ENCODE measurements around the gene XRCC1.
"Not testable (repeated sequence)": the region's sequence is repeated elsewhere in the genome, so short reads cannot be mapped to it uniquely, and the experiment has no call there.

Gene XRCC1

GRCh38 chr19:43575156-43575950, at the start of gene XRCC1, which contains the start of gene PINLYP:
TSS of gene XRCC1 (minus strand) at chr19:43575527. CDS start at chr19:43575458, 69 bp downstream.
TSS of gene PINLYP (plus strand) at chr19:43575801. CDS start at chr19:43577192, 1,391 bp downstream.
- peak; percentile 97 for DNase-seq

GRCh38 chr19:43624933-43625332, 49.6 kb upstream of the XRCC1 start:
- DNase-seq, result no peak

DNA sequence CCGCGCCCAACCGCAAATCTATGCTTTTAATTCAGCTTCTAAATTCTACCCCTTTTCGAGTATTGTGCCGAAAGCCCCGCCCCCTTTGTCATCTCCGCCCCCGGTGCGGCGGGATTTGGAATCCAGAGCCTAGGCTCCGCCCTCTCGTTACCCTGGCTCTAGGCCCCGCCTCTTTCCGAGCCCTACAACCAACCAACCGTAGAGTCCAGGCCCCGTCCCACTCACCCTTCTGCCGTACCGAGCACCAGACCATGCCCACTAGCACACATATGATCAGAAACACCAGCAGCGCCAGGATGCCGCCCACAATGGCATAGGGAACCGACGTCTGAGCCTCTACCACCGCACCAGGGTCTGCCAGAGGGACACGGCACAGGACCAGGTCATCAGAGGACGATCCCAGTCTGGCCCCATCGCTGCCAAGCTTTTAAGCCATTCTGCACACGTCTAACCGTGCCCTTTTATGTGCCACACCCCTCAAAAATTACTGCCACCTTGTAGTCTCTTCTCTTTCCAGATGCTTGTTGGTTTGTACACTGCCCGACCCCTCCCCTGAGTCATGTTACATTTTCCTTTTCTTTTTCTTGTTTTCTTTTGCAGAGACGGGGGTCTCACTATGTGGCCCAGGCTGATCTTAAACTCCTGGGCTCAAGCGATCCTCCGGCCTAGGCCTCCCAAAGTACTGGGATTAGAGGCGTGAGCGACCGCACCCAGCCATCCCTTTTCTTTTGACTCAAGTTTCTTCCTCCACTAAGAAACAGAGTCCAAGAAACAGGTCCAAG, 48.8 kb upstream of the XRCC1 start:
- no peak for DNase-seq

GRCh38 chr19:43622956-43623355, 47.6 kb upstream of the XRCC1 start:
- no peak for DNase-seq

- DNase-seq, result no peak
Observed at GRCh38 chr19:43622070-43622469, 46.7 kb upstream of the XRCC1 start.

DNA sequence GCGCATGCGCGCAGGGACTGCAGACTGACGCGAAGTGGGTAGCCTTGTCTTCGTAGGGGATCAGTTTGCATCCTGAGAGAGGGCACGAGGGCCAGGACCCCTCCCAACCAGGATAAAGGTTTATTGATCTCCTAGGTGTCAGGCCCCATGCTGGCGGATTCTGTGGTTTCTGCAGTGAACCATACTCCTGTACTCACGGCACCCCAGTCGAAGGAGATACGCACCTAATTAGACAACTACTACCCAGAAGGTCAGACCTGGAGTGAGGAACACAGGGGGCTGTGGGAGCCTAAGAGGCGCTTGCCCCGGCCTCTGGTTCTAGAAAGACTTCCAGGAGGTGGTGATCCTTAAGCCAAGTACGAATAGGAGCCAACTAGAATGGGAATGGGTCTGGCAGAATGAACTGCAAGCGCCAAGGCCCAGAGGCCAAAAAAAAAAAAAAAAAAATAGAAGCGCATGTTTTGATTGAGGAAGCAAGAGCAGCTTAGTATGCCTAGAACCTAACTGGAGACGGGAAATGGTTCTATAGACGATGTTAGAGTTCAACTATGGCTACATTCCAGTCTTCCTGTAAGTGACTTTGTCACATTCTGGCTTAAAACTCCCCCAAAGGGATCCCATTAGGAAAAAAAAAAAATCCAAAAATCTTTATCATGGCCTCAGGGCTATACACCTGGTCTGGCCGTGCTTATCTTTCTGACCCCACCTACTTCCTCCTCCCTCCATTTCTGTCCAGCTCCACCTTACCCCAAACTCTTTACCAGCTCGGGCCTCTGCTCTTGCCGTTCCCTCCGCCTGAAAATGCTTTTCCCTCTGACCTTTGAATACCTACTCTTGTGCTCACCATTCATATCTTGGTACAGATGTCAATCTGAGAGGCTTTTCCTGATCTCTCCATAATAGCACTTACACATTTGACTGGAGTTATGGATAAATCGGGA, 45.0 kb upstream of the XRCC1 start:
- DNase-seq, result no peak

- DNase-seq, result peak; percentile 75
Observed at GRCh38 chr19:43619262-43620060, 44.1 kb upstream of the XRCC1 start, which contains the start of gene ZNF428. TSS of gene ZNF428 (minus strand) at chr19:43619629. CDS start at chr19:43614304, 5,325 bp downstream.

DNA sequence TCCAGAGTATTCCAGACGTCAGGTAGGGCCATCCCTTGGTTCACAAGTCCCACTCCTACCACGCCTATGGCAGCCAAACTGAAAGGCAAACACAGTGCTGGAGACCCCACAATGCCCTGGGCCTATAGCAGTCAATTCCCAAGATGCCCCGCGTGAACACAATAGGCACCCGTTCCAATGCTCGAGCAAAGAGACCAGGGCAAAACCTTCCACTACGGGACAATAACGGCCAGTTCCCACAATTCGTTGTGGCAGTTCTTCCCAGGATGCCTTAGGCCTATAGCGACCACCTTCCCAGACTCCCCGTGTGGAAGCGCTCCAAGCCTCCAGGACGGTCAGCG, 43.6 kb upstream of the XRCC1 start:
- DNase-seq, result no peak

DNA sequence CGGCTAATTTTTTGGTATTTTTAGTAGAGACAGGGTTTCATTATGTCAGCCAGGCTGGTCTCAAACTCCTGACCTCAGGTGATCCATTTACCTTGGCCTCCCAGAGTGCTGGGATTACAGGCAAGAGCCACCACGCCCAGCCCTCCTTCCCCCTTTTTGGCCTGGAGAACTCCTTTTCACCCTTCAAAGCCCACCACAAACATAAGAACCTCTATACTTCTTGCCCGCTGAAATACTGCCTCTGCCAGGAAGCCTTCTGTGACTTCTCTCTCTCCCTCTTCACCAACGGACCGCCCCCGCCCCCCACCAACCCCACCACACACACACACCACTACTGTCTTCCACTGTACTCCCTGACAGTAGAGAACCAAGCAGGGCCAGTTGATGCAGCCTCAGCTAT, 41.6 kb upstream of the XRCC1 start:
- no peak for DNase-seq

DNA sequence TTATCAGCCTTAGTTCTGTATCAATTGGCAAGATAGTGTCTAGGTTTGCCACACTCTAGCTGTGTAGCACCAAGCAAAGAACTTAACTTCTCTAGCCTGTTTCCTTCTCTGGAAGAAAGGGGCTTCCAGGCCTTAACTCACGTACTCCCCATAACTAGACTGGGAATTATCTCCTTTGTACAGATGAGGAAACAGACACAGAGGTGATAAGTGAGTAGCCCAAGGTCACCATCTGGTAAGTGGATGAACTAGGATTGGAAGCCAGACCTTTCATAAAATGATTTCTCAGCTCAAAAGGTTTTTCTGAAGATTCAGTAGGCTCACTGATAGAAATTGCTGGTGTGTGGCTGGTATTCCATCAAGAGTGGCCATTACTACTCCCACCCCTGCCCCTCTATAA, 41.0 kb upstream of the XRCC1 start:
- DNase-seq, result no peak

DNA sequence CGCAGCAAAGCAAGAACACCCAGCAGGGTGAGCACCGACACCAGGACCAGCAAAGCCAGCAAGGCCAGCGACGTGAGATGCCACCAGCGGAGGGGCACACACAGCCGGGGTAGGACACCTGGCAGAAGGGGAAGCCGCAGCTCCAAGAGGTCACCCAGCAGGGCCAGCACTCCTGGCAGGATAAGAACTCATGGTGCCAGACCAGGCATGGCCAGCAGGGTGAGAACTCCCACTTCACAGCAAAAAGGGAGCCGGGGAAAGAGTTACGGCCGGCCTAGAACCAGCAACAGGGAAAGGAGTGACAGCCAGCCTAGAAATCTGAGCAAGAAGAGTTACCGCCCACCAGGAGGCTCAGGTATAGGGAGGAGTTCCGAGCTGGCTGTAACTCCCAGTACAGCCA, 37.0 kb upstream of the XRCC1 start:
- DNase-seq, result no peak

- DNase-seq, result no peak
Observed at GRCh38 chr19:43611788-43612187, 36.5 kb upstream of the XRCC1 start, which contains the start of gene SRRM5. TSS of gene SRRM5 (plus strand) at chr19:43612088. CDS start at chr19:43612122, 34 bp downstream.

- DNase-seq, result no peak
Observed at GRCh38 chr19:43610493-43610892, 35.2 kb upstream of the XRCC1 start.

- no peak for DNase-seq
Observed at GRCh38 chr19:43609872-43610271, 34.5 kb upstream of the XRCC1 start.

GRCh38 chr19:43607238-43608205, 32.2 kb upstream of the XRCC1 start:
- DNase-seq, result no peak

DNA sequence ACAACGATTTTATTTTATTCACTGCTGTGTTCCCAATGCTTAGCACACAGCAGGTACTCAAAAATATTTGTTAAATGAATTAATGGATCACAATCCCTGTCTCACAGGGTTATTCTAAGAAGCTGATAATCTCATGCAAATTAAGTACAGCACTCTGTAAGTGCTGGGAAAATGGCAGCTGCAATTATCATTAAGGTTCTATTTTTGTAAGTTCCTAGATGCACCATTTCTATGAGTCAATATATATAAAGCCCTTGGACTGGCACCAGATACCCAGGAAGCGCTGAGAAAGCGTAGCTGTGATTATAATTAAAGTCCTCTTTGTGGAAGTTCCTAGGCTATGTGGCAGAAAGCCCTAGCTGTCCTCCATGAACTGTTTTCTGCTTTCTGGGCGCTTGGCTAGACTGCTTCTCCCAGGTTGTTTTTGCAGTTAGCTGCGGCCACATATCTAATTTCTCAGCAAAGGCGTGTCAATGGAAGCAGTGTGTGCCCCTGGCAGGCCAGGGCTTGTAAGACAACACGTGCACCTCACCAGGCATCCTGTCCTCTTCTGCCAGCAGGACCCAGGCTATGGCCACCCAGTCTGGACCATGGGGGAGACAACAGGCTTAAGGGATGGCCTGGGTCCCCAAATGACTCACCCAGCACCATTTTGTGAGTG, 31.4 kb upstream of the XRCC1 start:
- no peak for DNase-seq

GRCh38 chr19:43605875-43606568, 30.7 kb upstream of the XRCC1 start:
- no peak for DNase-seq

- DNase-seq, result not testable (repeated sequence)
Observed at GRCh38 chr19:43600326-43600725, 25.0 kb upstream of the XRCC1 start.

GRCh38 chr19:43599635-43600295, 24.4 kb upstream of the XRCC1 start:
- no peak for DNase-seq
